Mucosa of stomach (tissue), 1 donor: Measurements from ENCODE around the gene DRC3.
A peak's percentile ranks its signal among the peaks of the same experiment; 100 is the strongest.

Source experiments
- H3K27me3 ChIP-seq: one replicate; pipeline ENCODE4 v1.7.0; 2013; ENCODE audit warnings: mild to moderate bottlenecking, low read length; ENCODE audit not compliant: control insufficient read depth, insufficient read depth
- H3K36me3 ChIP-seq: one replicate; pipeline ENCODE4 v1.7.0; 2013; ENCODE audit warnings: low read length; ENCODE audit not compliant: control insufficient read depth, insufficient read depth
- H3K4me1 ChIP-seq: one replicate; pipeline ENCODE4 v1.7.0; 2013; ENCODE audit warnings: mild to moderate bottlenecking, low read length; ENCODE audit not compliant: control insufficient read depth, insufficient read depth
- H3K4me3 ChIP-seq: one replicate; pipeline ENCODE4 v1.7.0; 2013; ENCODE audit warnings: low read length
- H3K9ac ChIP-seq: one replicate; pipeline ENCODE4 v1.7.0; 2013; ENCODE audit warnings: mild to moderate bottlenecking, low read length, moderate library complexity
- H3K9me3 ChIP-seq: one replicate; pipeline ENCODE4 v1.7.0; 2013; ENCODE audit warnings: mild to moderate bottlenecking, low read length, moderate library complexity; ENCODE audit not compliant: control insufficient read depth
- donor health status: Pancreatic carcinoma.

The DRC3 gene, protein sequence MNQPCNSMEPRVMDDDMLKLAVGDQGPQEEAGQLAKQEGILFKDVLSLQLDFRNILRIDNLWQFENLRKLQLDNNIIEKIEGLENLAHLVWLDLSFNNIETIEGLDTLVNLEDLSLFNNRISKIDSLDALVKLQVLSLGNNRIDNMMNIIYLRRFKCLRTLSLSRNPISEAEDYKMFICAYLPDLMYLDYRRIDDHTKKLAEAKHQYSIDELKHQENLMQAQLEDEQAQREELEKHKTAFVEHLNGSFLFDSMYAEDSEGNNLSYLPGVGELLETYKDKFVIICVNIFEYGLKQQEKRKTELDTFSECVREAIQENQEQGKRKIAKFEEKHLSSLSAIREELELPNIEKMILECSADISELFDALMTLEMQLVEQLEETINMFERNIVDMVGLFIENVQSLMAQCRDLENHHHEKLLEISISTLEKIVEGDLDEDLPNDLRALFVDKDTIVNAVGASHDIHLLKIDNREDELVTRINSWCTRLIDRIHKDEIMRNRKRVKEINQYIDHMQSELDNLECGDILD

DNA sequence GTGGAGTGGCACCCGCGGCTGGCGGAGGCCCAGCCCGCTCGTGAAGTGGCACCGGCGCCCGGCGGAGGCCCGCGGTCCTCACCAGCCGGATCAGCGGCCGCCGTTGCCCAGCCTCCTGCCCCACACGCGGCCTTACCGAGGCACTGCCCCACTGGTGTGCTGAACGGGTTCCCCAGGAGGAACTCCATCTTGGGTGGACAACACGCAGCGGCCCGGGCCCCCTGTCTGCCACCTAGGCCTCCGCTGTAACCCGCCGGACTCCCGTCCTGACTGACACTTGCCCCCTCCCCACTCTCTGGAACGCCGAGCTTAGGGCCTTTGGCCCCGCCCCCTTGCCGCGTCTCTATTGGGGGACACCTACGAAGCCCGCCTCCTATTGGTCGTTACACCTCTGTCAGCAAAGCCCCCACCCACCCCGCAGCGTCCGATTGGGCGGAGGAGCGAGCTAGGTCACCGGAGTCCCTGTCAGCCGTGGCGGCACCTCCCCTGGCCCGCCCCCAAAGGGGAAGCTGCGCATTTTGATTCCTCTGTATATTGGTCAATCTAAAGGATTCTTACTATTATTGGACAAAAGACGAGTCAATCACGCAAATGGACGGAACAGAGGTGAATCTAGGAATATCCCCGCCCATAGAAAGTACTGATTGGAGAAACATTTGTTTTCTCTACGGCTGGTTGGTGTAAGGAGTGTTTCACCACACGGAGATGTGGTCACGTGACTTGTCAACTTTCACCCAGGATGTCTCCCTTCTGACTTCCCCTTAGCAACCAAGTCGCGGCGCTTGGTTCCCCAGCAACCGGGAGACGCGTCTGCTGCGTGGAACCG is at the start of gene DRC3, which contains the start of gene TOM1L2:
Gene DRC3 (plus strand): TSS at position 737 of the 826 bp plus-strand sequence. CDS start 4,737 bp downstream, outside the sequence.
Gene TOM1L2 (minus strand): TSS at position 275 of the 826 bp plus-strand sequence. CDS start 87 bp downstream, at position 188.
- Histone ChIP-seq H3K27me3 (no peaks in the 10 kb centered on the region), H3K9ac (peak within 1 kb of the TSS; percentile 86), H3K4me1 (peaks cover 17% of the 10 kb centered on the region), H3K9me3 (no peaks in the 10 kb centered on the region), H3K4me3 (peak within 1 kb of the TSS; percentile 68), H3K36me3 (no peaks in the 10 kb centered on the region)

DNA sequence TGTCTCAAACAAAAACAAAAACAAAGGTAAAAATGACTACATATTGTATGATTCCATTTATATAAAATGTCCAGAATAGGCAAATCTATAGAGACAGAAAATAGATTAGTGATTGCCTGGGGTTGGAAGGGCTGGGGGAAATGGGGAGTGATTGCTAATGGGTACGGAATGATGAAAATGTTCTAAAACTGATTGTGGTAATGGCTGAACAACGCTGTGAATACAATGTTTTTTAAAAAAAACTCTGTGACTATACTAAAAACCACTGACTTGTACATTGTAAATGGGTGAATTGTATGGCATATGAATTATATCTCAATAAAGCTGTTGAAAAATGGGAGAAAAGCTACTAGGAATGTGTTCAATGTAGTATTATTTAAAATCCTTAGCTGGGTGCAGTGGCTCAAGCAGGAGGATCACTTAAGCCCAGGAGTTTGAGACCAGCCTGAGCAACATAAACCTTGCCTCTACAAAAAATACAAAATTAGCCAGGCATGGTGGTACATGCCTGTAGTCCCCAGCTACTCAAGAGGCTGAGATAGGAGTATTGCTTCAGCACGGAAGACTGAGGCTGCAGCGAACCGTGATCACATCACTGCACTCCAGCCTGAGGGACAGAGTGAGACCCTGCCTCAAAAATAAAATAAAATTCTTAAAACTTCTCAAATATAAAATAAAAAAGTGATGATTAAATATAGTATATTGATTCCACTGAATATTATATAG is 48.4 kb upstream of the DRC3 start:
- H3K9me3 ChIP-seq, result no peaks in the 10 kb centered on the region
- H3K4me3 ChIP-seq, result no peak overlapping the region
- H3K9ac ChIP-seq, result no peak overlapping the region
- no peaks in the 10 kb centered on the region for H3K27me3 ChIP-seq
- peaks cover 33% of the 10 kb centered on the region for H3K4me1 ChIP-seq
- H3K36me3 ChIP-seq, result no peaks in the 10 kb centered on the region

DNA sequence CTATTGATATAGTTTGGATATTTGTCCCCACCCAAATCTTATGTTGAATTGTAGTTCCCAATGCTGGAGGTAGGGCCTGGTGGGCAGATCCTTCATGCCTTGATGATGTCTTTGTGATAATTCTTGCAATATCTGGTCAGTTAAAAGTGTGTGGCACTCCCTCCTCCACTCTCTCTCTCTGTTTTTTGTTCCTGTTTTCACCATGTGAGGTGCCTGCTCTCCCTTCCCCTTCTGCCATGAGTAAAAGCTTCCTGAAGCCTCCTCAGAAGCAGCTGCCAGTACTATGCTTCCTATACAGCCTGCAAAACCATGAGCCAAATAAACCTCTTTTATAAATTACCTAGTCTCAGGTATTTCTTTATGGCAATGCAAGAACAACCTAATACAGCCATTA is 47.8 kb upstream of the DRC3 start:
- Histone ChIP-seq H3K36me3 (no peaks in the 10 kb centered on the region), H3K9ac (no peak overlapping the region), H3K27me3 (no peaks in the 10 kb centered on the region), H3K4me3 (no peak overlapping the region), H3K9me3 (no peaks in the 10 kb centered on the region), H3K4me1 (peaks cover 27% of the 10 kb centered on the region)

DNA sequence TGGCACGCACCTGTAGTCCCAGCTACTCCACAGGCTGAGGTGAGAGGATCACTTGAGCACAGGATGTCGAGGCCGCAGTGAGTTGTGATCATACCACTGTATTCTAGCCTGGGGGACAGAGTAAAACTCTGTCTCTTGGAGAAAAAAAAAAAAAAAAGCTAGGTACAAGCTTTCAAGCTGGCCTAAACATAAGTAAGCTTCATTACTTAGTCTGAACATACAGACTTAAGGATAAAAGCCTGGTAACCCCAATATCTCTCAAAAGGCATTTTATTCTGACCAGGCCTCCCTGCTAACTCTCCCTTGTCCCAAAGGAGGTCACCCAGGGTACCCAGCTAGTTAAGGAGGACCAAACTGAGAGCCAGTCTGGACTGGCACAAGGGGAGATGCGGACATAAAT is 46.6 kb upstream of the DRC3 start:
- Histone ChIP-seq H3K27me3 (no peaks in the 10 kb centered on the region), H3K36me3 (no peaks in the 10 kb centered on the region), H3K9me3 (no peaks in the 10 kb centered on the region), H3K4me1 (peaks cover 23% of the 10 kb centered on the region), H3K9ac (no peak overlapping the region), H3K4me3 (no peak overlapping the region)

DNA sequence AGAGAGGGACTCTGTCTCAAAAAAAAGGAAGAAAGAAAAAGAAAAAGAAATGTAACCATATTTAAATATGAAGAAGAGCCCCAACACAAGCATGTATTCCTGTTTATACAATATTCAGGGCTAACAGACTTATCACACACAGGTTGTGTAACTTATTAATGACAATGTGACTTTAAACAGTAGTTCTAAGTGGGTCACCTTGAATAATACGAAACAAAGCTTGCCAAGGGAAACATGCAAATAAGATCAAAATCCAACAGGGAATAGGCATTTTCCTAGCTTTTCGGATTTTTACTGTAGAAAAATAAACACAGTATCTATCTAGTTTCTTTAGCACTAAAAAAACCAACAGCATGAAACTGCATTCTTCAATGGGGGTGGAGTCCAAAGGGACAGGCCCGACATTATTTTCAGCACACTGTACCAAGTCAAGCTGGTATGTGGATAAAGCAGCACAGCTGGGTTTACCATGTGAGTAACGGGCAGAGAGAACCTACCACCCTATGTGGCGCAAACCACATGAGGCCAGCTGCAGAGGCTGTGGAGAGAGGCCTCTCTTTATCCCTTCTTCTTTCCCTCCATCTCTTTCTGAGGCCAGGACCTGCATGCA is 45.7 kb upstream of the DRC3 start:
- H3K9me3 ChIP-seq, result no peaks in the 10 kb centered on the region
- no peak overlapping the region for H3K4me3 ChIP-seq
- H3K4me1 ChIP-seq, result peaks cover 16% of the 10 kb centered on the region
- H3K27me3 ChIP-seq, result no peaks in the 10 kb centered on the region
- H3K36me3 ChIP-seq, result no peaks in the 10 kb centered on the region
- no peak overlapping the region for H3K9ac ChIP-seq

DNA sequence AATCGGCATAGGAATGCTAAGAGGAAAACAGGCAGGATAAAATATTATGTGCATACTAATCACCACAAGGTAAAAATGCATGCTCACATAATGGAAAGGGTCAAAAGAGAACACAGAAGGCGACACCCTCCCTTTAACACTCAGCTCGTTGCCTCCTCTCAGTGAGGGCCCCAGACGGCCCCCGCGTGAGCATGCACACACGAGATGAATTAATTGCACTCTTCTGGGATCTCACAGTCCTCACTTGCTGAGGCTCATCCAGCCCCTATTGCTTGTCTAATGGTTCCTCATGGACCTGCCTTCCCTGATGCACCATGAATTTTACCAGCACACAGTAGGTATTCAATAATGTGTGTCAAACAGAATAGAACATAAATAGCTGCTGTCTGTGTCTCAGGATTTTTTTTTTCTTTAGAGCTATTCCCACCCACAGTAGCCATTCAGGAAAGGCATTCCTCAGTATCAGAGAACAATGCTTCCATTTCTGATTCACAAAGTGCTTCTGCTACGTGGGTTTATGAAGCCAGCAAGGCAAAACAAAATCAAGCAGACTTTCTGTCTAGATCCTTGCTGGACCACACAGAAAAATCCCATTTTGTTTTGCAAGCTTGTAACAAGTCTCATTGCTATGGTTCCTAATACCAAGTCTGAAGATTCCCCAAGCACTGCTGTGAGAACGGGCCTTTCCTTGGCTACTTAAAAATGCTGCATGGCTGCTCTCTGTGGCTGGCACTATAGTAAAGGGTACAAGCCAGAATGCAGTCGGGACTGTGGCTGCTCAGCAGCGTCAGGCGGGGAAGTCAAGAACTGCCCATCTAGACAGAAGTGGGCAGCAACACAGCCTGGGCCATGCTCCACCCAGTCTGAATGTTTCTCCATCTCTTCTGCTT is 44.0 kb upstream of the DRC3 start:
- no peaks in the 10 kb centered on the region for H3K36me3 ChIP-seq
- no peak overlapping the region for H3K9ac ChIP-seq
- H3K4me1 ChIP-seq, result no peaks in the 10 kb centered on the region

DNA sequence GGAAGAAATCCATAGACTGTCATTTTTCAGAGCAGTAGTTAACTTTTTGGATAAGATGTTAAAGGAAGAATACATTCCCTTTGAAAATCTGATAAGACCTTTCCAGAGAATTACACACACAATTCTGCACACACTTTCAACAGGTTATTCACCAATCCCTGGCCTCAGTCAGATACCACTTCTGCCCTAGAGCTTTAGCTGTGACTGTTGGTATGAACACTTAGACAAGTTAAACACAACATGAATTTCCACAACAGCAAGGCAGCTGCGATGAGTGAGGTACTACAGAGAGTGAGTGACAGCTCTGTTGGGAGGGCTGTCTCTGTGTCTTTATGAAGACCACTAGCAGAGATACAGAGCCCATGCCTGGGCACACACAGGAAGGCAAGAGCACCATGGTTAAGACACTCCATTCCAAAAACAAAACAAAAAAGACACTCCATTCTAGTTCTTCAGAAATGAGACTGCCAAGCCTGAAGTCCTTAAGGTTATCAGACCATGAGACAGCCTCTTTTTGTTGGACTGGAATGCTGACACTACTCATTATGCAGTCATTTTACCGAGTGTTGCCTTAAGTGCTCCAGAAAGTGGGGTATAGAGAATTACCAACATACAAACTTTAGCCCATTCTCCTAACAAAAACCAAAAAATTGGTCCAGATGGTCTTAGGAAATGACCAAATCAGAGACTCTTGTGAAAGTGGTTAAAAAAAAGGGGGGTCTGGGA is 42.8 kb upstream of the DRC3 start:
- no peaks in the 10 kb centered on the region for H3K27me3 ChIP-seq
- no peak overlapping the region for H3K4me3 ChIP-seq
- H3K36me3 ChIP-seq, result no peaks in the 10 kb centered on the region
- H3K4me1 ChIP-seq, result no peaks in the 10 kb centered on the region
- H3K9ac ChIP-seq, result no peak overlapping the region
- H3K9me3 ChIP-seq, result no peaks in the 10 kb centered on the region

More for the DNA sequence above, 44.0 kb upstream of the DRC3 start:
- Histone ChIP-seq H3K27me3 (no peaks in the 10 kb centered on the region), H3K9me3 (no peaks in the 10 kb centered on the region), H3K4me3 (no peak overlapping the region)

DNA sequence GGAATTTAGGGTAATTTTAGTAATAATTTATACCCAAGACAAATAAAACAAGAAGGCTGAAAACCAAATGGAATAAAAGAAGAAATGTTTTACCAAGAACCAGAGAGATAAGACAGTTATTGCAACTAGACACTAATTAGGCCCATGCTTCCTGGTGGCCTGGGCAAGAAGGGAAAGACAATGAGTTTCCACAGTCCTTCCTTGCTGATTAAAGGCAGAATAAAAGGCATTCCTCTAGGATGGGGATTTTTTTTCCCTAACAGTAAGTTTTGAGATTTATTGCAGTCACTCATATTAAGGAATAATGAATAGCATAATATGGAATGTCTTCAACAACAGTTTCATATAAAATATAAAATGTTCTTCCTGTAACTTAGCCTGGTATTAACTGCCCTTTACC is 42.0 kb upstream of the DRC3 start:
- no peaks in the 10 kb centered on the region for H3K27me3 ChIP-seq
- no peaks in the 10 kb centered on the region for H3K36me3 ChIP-seq
- H3K4me3 ChIP-seq, result no peak overlapping the region
- H3K9ac ChIP-seq, result no peak overlapping the region
- no peaks in the 10 kb centered on the region for H3K9me3 ChIP-seq
- H3K4me1 ChIP-seq, result no peaks in the 10 kb centered on the region

DNA sequence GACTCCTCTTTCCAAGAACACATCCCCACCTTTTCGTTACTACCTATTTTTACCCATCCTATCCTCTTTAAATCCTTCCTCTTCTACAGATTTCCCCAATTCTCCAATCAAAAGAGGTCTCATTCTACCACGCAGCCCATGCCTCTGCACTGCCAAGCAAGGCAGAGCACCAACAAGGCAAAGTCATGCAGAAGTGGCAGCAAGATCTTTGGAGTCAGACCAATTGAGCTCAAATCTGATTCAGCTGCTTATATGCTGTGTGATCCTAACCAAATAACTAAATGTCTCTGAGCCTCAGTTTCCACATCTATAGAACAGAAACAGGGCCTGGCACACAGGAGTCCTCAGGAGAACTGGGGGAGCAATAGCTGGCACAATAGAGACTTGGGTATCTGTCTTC is 41.5 kb upstream of the DRC3 start:
- H3K4me3 ChIP-seq, result no peak overlapping the region
- no peak overlapping the region for H3K9ac ChIP-seq
- H3K36me3 ChIP-seq, result no peaks in the 10 kb centered on the region
- no peaks in the 10 kb centered on the region for H3K4me1 ChIP-seq
- no peaks in the 10 kb centered on the region for H3K9me3 ChIP-seq
- no peaks in the 10 kb centered on the region for H3K27me3 ChIP-seq

DNA sequence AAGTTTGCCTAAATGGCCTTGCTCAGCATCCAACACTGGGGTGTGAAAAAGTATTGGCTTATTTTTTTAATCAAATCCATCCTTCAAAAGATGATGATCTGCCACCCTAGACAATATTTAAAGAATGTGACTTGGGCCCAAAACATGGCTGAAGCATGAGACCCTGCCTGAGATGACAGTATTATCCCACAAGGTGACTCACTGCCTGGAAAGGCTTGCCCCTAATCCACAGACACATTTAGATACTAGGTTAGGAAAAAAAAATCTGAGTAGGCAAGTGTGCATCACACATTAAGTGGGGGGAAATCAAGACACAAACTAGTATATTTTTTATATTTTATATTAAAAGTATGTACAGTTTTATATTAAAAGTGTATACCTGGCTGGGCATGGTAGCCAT is 38.9 kb upstream of the DRC3 start:
- Histone ChIP-seq H3K27me3 (no peaks in the 10 kb centered on the region), H3K4me1 (peaks cover 20% of the 10 kb centered on the region), H3K9me3 (no peaks in the 10 kb centered on the region), H3K36me3 (no peaks in the 10 kb centered on the region), H3K9ac (no peak overlapping the region), H3K4me3 (no peak overlapping the region)
